ENCODE measurements around the gene LPP. TPM values are rescaled to one million over a fixed set of nuclear protein-coding genes. Genes with fewer than 3 reads are reported as not detected.

Gene LPP
- total RNA-seq, 4 donors from 2014 or later: 45.9 to 81.1 (median 63.0) TPM

GRCh38 chr3:188775412-188775811, 621.5 kb downstream of the LPP start:
- H3K4me3 ChIP-seq (ENCODE audit: low read depth, poor library complexity, severe bottlenecking): no peak overlapping the region
- DNase-seq (ENCODE audit: low spot score in 2 of 2): no peak
- 88 to 89% methylated on average over 3 of the region's 3 CpGs for WGBS, 2 donors
- intact Hi-C loops (cut with DNase I; ENCODE audit: low total_unique reads): no loop called here
- TF ChIP-seq CTCF (IDR thresholded peaks at IDR 0.05) (no peak), POLR2A (IDR thresholded peaks at IDR 0.05) (no peak)

GRCh38 chr3:188776447-188776846, 622.5 kb downstream of the LPP start:
- TF ChIP-seq POLR2A (IDR thresholded peaks at IDR 0.05) (no peak), CTCF (IDR thresholded peaks at IDR 0.05) (no peak)
- WGBS, 2 donors: 50 to 70% methylated on average over 1 of the region's 1 CpG
- intact Hi-C loops (cut with DNase I; ENCODE audit: low total_unique reads): no loop called here
- no peak overlapping the region for H3K4me3 ChIP-seq (ENCODE audit: low read depth, poor library complexity, severe bottlenecking)
- DNase-seq (ENCODE audit: low spot score in 2 of 2): no peak

GRCh38 chr3:188778091-188778852, 624.3 kb downstream of the LPP start:
- WGBS, 2 donors: 95 to 100% methylated on average over 1 of the region's 1 CpG

GRCh38 chr3:188779281-188779980, 625.5 kb downstream of the LPP start:
- no peak for DNase-seq (ENCODE audit: low spot score in 2 of 2)
- WGBS, 2 donors: 84 to 88% methylated on average over 8 of the region's 8 CpGs
- intact Hi-C loops (cut with DNase I; ENCODE audit: low total_unique reads): no loop called here

More at GRCh38 chr3:188778091-188778852, 624.3 kb downstream of the LPP start:
- no peak for DNase-seq (ENCODE audit: low spot score in 2 of 2)
- TF ChIP-seq POLR2A (IDR thresholded peaks at IDR 0.05) (no peak), CTCF (IDR thresholded peaks at IDR 0.05) (no peak)
- H3K4me3 ChIP-seq (ENCODE audit: low read depth, poor library complexity, severe bottlenecking): no peak overlapping the region
- intact Hi-C loops (cut with DNase I; ENCODE audit: low total_unique reads): no loop called here

More at GRCh38 chr3:188779281-188779980, 625.5 kb downstream of the LPP start:
- H3K4me3 ChIP-seq (ENCODE audit: low read depth, poor library complexity, severe bottlenecking): no peak overlapping the region
- TF ChIP-seq POLR2A (IDR thresholded peaks at IDR 0.05): no peak
- TF ChIP-seq CTCF (IDR thresholded peaks at IDR 0.05): no peak
